HG02623 (cell line): ENCODE data around the gene PRRC2C.
"Not testable (repeated sequence)": the region's sequence is repeated elsewhere in the genome, so short reads cannot be mapped to it uniquely, and the experiment has no call there.

Experiments used
- ATAC-seq: cut with Tn5 transposase; IDR thresholded peaks from one replicate; pipeline ENCODE4 v1.9.1; 2021; ENCODE audit warnings: moderate library complexity; ENCODE audit not compliant: unreplicated experiment

PRRC2C gene

GRCh38 chr1:171581766-171582165, 96.4 kb downstream of the PRRC2C start:
- ATAC-seq, result no peak

GRCh38 chr1:171582589-171582988, 97.3 kb downstream of the PRRC2C start:
- ATAC-seq, result no peak

- ATAC-seq, result no peak
Observed at GRCh38 chr1:171583591-171584201, 98.4 kb downstream of the PRRC2C start.

GRCh38 chr1:171585715-171586114, 100.4 kb downstream of the PRRC2C start:
- no peak for ATAC-seq

GRCh38 chr1:171588230-171588629, 102.9 kb downstream of the PRRC2C start:
- ATAC-seq, result no peak

- no peak for ATAC-seq
Observed at GRCh38 chr1:171590022-171590421, 104.7 kb downstream of the PRRC2C start.

DNA sequence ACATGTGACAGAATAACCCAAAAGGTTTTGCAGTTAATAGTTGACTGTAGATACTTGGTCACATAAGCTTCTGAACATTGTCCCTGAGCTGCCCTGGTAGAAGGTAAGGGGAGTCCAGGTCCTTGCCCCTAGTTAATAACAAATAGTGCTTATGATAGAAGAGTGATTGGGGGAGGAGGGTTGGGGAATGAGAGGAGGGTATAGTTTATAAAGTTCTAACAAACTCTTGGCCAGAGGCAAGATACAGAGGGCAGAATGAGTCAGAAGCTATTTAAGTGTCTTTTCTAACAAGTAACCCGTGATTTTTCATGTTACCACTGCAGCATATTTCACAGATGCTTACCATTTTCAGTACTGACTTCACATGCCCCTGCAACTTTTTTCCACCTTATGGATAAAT, 110.0 kb downstream of the PRRC2C start:
- ATAC-seq, result no peak

- ATAC-seq, result no peak
Observed at GRCh38 chr1:171596119-171596518, 110.8 kb downstream of the PRRC2C start.

- ATAC-seq, result no peak
Observed at GRCh38 chr1:171596705-171597104, 111.4 kb downstream of the PRRC2C start.

DNA sequence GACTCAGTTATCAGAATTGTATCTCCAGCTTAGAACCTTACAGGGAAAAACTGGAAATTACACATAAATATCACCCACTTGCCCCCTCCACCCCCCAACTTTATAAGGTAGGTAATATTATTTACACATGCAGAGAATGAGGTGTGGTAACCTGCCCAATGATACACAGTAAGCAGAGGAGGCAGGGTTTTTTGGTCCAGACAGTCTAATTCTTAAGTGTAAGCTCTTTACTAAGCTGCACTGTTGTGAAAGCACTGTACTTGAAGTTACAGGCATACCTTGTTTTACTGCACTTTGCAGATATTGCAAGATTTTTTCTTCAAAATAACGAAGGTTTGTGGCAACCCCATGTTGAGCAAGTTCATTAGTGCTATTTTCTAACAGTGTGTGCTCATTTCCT, 111.9 kb downstream of the PRRC2C start:
- no peak for ATAC-seq

DNA sequence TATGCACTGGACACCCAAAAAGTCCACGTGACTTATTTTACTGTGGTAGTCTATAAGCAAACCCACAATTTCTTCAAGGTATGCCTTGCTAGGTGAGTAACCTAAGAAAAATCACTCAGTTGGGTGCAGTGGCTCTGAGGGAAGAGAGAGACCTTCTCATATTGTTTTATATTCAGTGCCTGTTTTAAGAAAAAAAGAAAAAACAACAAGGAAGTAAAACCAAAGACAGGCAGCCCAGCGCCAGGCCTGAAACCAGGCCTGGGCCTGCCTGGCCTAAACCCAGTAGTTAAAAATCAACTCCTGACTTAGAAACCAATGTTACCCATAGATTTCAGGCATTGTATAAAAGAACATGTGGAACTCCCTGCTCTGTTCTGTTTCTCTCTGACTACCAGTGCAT, 115.0 kb downstream of the PRRC2C start:
- not testable (repeated sequence) for ATAC-seq

GRCh38 chr1:171600862-171601261, 115.5 kb downstream of the PRRC2C start:
- no peak for ATAC-seq

DNA sequence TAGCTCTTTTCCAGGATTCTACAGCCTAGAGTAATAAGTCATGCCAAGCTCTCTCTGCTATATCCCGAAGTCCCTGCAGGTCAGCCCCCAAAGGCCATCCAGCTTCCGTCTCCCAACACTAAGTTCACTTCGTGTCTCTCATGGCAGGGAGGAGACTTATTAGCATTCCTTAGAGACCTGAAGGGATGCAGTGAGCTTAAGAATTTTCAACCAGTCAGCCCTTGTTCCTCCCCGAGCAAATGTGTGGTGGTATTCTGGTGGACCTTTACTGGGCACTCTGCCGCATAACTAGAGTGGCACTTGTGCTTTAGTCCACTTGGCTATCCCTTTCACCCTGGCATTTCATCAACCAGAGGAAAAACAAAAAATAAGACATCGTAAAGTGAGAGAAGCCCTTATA, 117.7 kb downstream of the PRRC2C start:
- ATAC-seq, result not testable (repeated sequence)

GRCh38 chr1:171606402-171606941, 121.1 kb downstream of the PRRC2C start:
- peak; percentile 40 for ATAC-seq

GRCh38 chr1:171610385-171610784, 125.1 kb downstream of the PRRC2C start:
- ATAC-seq, result no peak

DNA sequence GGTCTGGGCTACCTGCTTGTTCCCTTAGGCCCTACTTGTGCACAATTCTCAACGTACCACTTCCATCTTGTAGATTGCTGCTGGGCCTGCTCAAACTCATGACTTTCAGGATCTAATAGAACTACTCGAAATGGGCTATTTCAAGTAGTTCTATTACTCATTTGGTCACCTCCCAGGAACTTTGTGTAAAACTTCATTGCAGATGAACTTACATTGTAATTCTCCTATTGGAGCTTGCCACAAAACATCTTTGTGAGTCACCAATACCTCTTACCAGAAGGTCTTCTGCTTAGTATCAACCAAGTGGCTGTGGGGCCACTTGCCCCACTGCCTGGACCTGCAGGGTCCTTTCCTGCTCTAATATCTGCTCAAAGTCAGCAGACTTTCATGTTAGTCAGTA, 126.0 kb downstream of the PRRC2C start:
- ATAC-seq, result no peak

GRCh38 chr1:171613282-171613681, 128.0 kb downstream of the PRRC2C start:
- ATAC-seq, result no peak

GRCh38 chr1:171615122-171615906, 130.0 kb downstream of the PRRC2C start:
- ATAC-seq, result peak; percentile 36

DNA sequence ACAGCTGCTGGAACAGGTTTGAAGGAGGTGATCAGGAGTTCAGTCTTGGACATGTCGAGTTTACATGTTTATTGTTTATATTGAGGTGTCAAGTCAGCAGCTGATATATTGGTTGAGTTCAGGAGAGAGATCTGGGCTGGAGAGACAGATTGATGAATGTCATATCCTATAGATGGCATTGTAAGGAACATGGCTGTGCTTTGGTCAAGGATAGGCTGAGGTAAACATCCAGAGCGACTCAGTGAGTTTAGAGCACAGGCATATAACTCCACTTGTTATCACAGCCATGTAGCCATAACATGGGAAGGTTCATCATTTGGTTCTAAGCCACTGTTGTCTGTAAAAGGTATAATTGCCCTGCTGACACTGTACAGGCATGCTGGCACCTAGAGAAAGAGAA, 131.3 kb downstream of the PRRC2C start:
- no peak for ATAC-seq

DNA sequence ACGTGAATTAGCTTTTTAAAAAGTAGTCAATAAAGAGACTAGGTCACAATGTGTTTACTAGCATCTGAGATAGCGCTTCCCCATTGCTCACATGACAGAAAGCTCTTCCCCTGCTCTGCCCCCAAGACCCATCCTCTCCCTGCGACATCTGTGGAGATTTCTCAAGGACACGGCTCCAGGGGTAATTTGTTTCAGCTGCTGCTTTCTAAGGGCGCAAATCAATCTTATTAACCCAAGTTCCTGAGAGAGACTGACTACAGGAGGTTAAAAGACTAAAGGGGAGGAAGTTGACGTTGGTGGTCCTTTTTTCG, 136.8 kb downstream of the PRRC2C start, which contains the start of gene MYOCOS:
TSS of gene MYOCOS (plus strand) at position 92 of the 311 bp plus-strand sequence. CDS start 1,641 bp downstream, outside the sequence.
- ATAC-seq, result no peak

GRCh38 chr1:171623651-171624331, 138.5 kb downstream of the PRRC2C start:
- no peak for ATAC-seq

DNA sequence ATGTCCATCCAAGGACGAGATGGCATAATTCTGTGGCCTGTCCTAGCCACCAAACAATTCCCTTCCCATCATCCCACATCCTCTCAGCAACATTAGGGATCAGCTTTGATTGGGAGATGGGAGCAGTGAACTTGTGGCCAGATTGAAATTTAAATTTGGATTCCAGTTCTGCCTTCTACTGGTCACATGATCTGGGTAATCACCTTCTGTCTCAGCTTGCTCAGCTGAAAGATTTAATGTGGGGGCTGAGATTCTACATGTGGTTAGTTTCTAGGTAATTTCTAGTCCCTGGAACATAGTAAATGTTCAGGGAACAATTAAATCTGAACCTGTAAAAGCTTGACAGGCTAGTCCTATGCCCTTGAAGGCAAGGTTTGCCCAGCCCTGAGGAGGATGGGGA, 139.9 kb downstream of the PRRC2C start:
- no peak for ATAC-seq
